Activated naive CD4-positive, alpha-beta T cell (primary cell): Measurements from ENCODE around the gene AHI1.
"Not testable (repeated sequence)": the region's sequence is repeated elsewhere in the genome, so short reads cannot be mapped to it uniquely, and the experiment has no call there.

ENCODE experiments used
- DNase-seq, 4 experiments: peaks; one replicate each; lab custom pipeline; 2025; lab: John Stamatoyannopoulos, UW

AHI1 gene

DNA sequence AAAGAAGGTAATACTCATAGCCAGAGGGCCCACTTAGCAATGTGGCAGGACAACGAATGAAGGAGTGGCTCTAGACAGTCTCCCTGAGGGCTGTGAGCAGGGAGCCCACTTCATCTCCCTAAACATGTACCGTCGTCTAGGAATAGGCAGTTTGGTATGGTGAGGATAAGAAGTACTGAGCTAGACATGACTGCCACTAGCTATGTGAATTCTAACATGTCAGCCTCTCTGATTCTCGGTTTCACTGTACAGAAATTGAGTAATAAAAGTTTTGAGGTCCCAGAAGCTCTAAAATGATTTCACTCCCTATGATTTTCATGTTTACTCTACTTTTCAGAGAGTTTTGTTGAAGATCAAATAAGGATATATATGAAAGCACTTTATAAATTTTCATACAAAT, 107.1 kb downstream of the AHI1 start:
- DNase-seq, result no peak

DNA sequence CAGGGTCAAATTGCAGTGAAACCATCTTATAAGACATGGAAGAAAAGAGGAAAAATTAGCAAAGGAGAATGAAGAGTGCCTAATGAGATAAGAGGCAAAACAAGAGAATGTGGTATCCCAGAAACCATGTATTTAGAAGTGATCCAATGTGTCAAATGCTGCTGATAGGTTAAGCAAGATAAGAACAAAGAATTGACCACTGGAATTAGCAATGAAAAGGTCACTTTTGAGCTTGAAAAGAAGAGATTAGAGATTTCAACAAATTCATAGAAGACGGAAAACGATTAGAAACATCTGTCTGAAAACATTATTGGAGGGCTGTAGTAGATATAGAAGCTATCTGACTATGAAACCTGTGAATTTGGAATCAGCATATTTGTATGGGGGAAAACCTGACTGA, 112.2 kb downstream of the AHI1 start:
- DNase-seq, result no peak

DNA sequence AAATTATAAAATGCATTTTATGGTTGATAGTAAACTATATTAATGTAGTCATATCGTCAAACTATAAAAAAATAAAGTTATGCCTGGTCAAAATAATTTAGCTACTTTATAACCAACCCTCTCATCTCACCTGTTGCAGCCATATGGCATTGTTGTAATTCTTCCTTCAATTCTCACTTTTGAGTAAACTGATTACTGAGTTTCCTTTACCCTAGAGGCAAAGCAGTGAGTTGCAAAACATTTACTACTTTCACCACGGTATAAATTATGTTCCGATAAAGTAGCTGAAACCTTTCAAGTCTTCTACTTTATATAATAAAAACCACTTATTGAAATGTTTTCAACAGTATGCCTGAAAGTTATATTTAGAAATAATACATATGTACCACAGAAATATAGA, 113.8 kb downstream of the AHI1 start:
- DNase-seq, result no peak

GRCh38 chr6:135383301-135383700, 114.2 kb downstream of the AHI1 start:
- DNase-seq, result no peak

- DNase-seq, result no peak
Observed at GRCh38 chr6:135382182-135382628, 115.3 kb downstream of the AHI1 start.

GRCh38 chr6:135380793-135381192, 116.7 kb downstream of the AHI1 start:
- DNase-seq, result no peak

DNA sequence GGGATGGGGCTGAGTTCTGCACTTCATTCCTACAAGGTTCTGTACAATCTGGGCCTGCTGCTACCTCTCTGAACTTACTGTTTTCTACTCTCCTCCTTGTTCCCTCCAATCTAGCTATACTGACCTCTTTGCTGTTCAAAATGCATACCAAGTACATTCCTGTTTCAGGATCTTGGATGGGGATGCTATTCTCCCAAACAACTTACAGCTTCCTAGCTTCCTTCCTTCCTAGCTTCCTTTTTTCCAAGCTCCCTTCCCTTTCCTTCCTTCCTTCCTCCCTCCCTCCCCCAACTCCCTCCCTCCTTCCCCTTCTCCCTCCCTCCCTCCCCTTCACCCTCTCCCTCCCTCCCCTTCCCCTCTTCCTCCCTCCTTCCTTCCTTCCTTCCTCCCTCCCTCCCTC, 117.9 kb downstream of the AHI1 start:
- DNase-seq, result no peak

GRCh38 chr6:135372758-135373157, 124.8 kb downstream of the AHI1 start:
- DNase-seq, result no peak

GRCh38 chr6:135363622-135364021, 133.9 kb downstream of the AHI1 start:
- not testable (repeated sequence) for DNase-seq

GRCh38 chr6:135362124-135362523, 135.4 kb downstream of the AHI1 start:
- no peak for DNase-seq

GRCh38 chr6:135360222-135360621, 137.3 kb downstream of the AHI1 start:
- DNase-seq, result no peak

- no peak for DNase-seq
Observed at GRCh38 chr6:135358985-135359384, 138.6 kb downstream of the AHI1 start.

DNA sequence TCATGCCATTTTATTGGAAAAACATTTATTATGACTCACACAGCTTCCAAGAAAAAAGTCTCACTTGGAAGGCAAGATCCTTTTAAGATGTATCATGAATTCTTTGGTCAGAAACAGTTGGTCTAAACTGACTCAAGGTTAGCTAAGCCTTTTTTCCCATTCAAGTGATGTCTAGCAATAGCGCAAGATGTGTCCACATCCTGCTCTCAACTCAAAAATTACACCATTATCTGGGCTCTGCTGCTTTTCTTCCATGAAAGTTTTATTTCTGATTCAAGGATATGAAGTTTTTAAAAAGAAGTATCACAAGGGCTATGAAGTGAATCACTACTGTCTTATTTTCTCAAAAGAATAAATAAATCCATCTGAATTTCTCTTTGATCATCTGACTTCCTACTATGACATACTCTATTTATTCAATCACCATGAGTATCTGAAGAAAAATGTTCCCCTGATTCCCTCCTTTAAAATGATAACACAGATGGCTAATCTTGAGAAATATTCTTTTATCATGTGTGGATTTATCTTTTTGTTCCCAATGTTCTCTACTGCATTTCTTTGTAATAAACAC, 139.2 kb downstream of the AHI1 start:
- no peak for DNase-seq

DNA sequence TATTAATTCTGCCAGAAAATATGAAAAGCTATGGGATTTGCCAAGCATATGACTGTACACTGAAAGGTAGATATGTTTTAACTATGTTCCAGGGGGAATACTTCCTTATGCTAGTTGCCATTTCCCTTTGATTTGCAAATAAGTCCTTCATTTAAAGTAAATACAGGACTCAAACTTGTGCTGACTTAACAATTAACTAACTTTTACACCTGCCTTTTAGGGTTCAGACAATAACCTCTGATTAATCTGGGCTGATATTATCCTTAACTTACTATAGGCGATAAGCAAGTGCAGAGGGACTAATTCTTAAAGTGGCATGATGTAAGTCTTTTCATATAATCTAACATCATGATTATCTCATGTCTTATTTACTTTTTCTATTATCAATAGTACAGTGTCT, 143.1 kb downstream of the AHI1 start:
- no peak for DNase-seq

DNA sequence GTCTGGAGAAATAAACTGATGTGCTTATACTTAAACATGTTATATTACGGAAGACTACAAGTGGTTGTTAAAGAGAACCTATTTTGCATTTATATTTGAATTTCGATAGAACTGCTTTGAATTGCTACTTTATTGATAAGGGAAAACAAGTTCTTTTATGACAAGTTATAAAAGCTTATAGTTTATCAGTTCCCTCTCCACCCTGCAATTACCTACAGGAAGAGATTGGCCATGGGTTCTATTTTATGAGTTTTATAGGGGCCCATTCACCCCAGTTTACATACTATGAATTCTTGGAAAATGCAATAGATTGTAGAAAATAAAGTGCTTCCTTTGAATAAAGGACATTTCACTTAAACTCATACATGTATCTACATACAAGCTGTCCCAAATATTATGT, 144.4 kb downstream of the AHI1 start:
- DNase-seq, result no peak

GRCh38 chr6:135351635-135352034, 145.9 kb downstream of the AHI1 start:
- no peak for DNase-seq

GRCh38 chr6:135347887-135348286, 149.7 kb downstream of the AHI1 start:
- no peak for DNase-seq

DNA sequence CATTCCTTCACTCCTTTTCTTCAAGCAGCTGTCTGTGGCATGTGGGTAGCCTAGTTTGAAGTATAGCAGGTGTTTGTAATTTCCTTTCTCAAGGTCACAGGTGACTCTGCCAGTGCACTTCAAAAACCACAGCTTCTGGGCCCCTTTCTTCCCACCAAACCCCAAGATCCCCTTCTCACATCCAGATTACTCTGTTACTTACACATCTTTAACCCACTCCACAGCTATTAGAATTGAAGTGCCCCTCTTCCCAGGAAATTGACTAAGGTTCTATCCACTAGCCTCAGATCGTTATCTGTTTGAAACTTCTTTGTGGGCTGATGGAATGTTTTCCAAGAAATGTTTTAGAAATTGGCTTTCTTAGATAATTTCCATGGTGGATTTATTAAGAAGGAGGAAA, 150.8 kb downstream of the AHI1 start:
- DNase-seq, result no peak

DNA sequence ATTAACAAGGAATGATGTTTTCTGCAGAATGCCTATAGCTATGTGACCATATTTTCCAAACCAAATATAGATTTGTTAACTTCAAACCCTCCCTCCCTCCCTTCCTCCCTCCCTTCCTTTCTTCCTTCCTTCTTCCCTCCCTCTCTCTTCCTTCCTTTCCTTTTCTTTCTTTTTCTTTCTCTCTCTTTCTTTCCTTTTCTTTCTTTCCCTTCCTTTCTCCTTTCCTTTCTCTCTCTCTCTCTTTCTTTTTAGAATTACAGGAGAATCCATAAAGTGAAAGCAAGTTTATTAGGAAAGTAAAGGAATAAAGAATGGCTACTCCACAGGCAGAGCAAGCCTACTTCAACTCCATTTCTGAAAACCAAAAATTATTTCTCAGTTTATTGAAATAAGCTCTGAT, 153.0 kb downstream of the AHI1 start:
- no peak for DNase-seq

- DNase-seq, result not testable (repeated sequence)
Observed at GRCh38 chr6:135339920-135340319, 157.6 kb downstream of the AHI1 start.

- DNase-seq, result no peak
Observed at GRCh38 chr6:135334169-135334568, 163.4 kb downstream of the AHI1 start.

DNA sequence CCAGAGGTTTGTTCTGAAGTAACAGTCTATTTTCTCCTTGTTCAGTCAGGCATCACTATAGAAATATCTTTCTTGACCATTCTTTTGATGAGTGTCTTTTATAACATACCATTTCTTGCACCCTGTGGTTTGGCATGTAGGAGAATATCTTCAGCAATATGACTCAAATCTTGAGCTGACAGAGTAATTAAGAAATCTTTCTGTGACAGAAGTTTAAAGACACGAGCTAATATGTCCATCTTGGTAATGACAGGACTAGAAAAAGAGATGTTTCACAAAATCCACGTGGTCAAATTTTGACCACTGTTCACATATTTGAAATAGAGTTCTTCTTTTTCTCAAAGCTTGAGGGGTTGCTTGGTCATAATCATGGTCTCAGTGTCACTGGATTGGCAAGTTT, 166.5 kb downstream of the AHI1 start:
- no peak for DNase-seq

GRCh38 chr6:135329851-135330803, 167.4 kb downstream of the AHI1 start:
- no peak for DNase-seq

DNA sequence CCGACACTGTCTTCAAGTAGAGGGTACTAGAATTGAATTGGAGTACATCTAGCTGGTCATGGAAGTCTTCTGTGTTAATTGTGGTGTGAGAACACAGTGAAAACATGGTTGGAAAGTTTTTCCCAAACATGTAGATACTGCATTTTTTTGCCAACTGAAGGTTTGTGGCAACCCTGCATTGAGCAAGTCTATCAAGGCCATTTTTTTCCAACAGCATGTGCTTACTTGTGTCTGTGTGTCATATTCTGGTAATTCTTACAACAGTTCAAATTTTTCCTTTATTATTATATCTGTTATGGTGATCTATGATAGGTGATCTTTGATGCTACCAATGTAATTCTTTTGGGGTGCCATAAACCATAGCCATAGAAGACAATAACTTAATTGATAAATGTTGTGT, 169.4 kb downstream of the AHI1 start:
- DNase-seq, result no peak
